AG10803 (cell line): ENCODE data around the gene STIM1.

ENCODE experiments used
- DNase-seq: peaks from one replicate; pipeline ENCODE4 v3.0.0; 2010; ENCODE audit warnings: low read depth
- H3K4me3 ChIP-seq: 2 replicates; pipeline ENCODE4 v1.5.1; 2011; ENCODE audit warnings: mild to moderate bottlenecking, low read length, control low read depth
- CTCF ChIP-seq: conservative IDR thresholded peaks from 2 replicates; pipeline ENCODE4 v1.5.1; 2011; ENCODE audit warnings: mild to moderate bottlenecking, low read length, control low read depth, inconsistent platforms

STIM1 gene

GRCh38 chr11:4035985-4036384 is 180.5 kb downstream of the STIM1 start:
- no peak overlapping the region for H3K4me3 ChIP-seq
- TF ChIP-seq CTCF = no peak
- DNase-seq = no peak

- H3K4me3 ChIP-seq = no peak overlapping the region
- no peak for DNase-seq
- TF ChIP-seq CTCF = no peak
Observed at GRCh38 chr11:4039011-4039410, 183.5 kb downstream of the STIM1 start.

- DNase-seq = no peak
- H3K4me3 ChIP-seq = no peak overlapping the region
- no peak for TF ChIP-seq CTCF
Observed at GRCh38 chr11:4040461-4040860, 185.0 kb downstream of the STIM1 start.

GRCh38 chr11:4041731-4042391 is 186.4 kb downstream of the STIM1 start:
- DNase-seq = peak; percentile 35
- no peak for TF ChIP-seq CTCF
- no peak overlapping the region for H3K4me3 ChIP-seq

GRCh38 chr11:4044976-4045646 is 189.6 kb downstream of the STIM1 start:
- no peak for TF ChIP-seq CTCF
- no peak for DNase-seq
- H3K4me3 ChIP-seq = no peak overlapping the region

- no peak for TF ChIP-seq CTCF
- no peak overlapping the region for H3K4me3 ChIP-seq
- no peak for DNase-seq
Observed at GRCh38 chr11:4048340-4048739, 192.9 kb downstream of the STIM1 start.

- no peak for DNase-seq
- no peak overlapping the region for H3K4me3 ChIP-seq
- no peak for TF ChIP-seq CTCF
Observed at GRCh38 chr11:4049006-4049405, 193.5 kb downstream of the STIM1 start.
